Peyer's patch (tissue), 4 donors: ENCODE data around the gene DAPK1.

ENCODE experiments used
- CTCF ChIP-seq, 6 experiments: fragments of 450-650 bp in 4 of 6; fragments of 200-600 bp in 2 of 6; sonication (generic) in 1 of 6; IDR thresholded peaks; one replicate each; pipeline ENCODE4 v1.5.1; 2017 to 2019; ENCODE audit warnings: antibody characterized with exemption in 6 of 6, mild to moderate bottlenecking in 3 of 6, moderate library complexity in 1 of 6
- POLR2A ChIP-seq, 2 donors: fragments of 450-650 bp; IDR thresholded peaks; one replicate each; pipeline ENCODE4 v1.5.1; 2017; ENCODE audit warnings: antibody characterized with exemption in 2 of 2, mild to moderate bottlenecking in 2 of 2, moderate library complexity in 2 of 2

DNA sequence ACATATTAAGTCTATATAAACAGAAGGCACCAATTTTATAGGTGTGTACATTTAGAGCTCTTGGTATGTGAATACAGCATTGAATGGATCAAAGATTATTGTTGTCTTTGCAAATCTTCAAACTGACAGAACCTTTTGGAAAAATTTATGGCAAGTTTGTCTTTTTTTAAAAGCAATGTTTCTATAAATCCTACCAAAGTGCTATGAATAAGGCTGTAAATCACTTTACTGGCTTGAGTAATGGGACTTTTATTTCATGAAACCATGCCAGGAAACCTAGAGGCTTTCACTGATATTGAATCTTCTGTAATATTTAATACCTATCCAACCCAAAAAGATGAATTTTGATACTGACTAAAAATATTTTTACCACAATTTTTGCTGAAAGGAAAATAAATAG lies 7.4 kb upstream of the DAPK1 start:
- TF ChIP-seq CTCF (IDR thresholded peaks at IDR 0.05) (no peak), POLR2A (IDR thresholded peaks at IDR 0.05) (no peak)
